ENCODE measurements around the gene ITGB6.
A peak's percentile ranks its signal among the peaks of the same experiment; 100 is the strongest.

The ITGB6 gene

DNA sequence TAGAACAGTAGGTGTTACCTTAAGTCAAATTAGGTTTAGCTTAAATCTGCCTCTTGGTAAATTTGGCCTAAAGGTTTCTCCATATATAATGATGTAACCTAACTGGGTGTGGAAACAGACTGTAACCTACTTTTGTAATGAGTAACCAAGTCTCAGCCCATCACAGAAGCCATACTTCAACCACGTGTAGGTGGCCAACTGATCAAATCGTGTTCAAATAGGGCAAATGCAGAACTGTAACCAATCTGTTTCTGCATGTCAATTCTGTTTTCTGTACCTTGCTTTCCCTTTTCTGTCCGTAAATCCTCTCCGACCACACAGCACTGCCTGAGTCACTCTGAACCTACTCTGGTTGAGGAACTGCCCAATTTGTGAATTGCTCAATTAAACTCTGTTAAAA is 103.7 kb downstream of the ITGB6 start:
- Histone ChIP-seq H3K4me3 (replicated peaks; ENCODE audit: insufficient read depth, low read length) (no peak overlapping the region), H3K27me3 (ENCODE audit: insufficient read depth, poor library complexity, severe bottlenecking) (no peaks in the 10 kb centered on the region), H3K27ac (replicated peaks) (no peak overlapping the region)
- peak; percentile 34 to 52 for DNase-seq (ENCODE audit: low read depth in 1 of 2, low spot score in 1 of 2)
- no peak for TF ChIP-seq GABPA (IDR thresholded peaks at IDR 0.05; ENCODE audit: low read depth)
- TF ChIP-seq REST (IDR thresholded peaks at IDR 0.05; ENCODE audit: insufficient replicate concordance, low read depth), result no peak
- TF ChIP-seq, protein P1, sequence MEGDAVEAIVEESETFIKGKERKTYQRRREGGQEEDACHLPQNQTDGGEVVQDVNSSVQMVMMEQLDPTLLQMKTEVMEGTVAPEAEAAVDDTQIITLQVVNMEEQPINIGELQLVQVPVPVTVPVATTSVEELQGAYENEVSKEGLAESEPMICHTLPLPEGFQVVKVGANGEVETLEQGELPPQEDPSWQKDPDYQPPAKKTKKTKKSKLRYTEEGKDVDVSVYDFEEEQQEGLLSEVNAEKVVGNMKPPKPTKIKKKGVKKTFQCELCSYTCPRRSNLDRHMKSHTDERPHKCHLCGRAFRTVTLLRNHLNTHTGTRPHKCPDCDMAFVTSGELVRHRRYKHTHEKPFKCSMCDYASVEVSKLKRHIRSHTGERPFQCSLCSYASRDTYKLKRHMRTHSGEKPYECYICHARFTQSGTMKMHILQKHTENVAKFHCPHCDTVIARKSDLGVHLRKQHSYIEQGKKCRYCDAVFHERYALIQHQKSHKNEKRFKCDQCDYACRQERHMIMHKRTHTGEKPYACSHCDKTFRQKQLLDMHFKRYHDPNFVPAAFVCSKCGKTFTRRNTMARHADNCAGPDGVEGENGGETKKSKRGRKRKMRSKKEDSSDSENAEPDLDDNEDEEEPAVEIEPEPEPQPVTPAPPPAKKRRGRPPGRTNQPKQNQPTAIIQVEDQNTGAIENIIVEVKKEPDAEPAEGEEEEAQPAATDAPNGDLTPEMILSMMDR (IDR thresholded peaks at IDR 0.05; ENCODE audit: insufficient read depth, low read length), result no peak

DNA sequence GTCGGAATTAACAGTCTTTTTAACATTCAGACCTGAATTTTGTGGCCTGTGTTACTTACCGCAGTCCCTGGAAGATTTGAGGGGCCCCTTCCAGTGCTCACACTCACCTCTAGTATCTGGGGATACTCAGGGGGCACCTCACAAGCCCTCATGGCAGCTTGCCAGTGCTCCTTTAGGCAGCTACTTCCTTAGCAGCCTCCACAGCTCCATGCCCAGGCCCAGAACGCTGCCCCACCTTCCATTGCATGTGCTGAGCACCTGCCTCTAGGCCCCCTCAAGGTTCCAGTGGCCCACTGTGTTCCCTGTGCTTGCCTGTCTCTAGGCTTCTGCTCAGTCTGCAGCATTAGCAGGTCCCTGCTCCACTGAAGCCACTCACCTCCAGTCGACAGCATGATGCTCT is 107.6 kb downstream of the ITGB6 start:
- TF ChIP-seq GABPA (IDR thresholded peaks at IDR 0.05; ENCODE audit: low read depth) (no peak), SPI1 (IDR thresholded peaks at IDR 0.05; ENCODE audit: borderline replicate concordance, low read depth) (no peak), REST (IDR thresholded peaks at IDR 0.05; ENCODE audit: insufficient replicate concordance, low read depth) (no peak), POLR2AphosphoS5 (IDR thresholded peaks at IDR 0.05; ENCODE audit: low read depth) (no peak)
- TF ChIP-seq, protein P1 (IDR thresholded peaks at IDR 0.05; ENCODE audit: insufficient read depth, low read length), result no peak
- Histone ChIP-seq H3K27ac (replicated peaks) (no peak overlapping the region), H3K4me3 (replicated peaks; ENCODE audit: insufficient read depth, low read length) (no peak overlapping the region), H3K27me3 (ENCODE audit: insufficient read depth, poor library complexity, severe bottlenecking) (no peaks in the 10 kb centered on the region)
- DNase-seq (ENCODE audit: low read depth in 1 of 2, low spot score in 1 of 2), result no peak

- no peak for DNase-seq (ENCODE audit: low read depth in 1 of 2, low spot score in 1 of 2)
- H3K4me3 ChIP-seq (replicated peaks; ENCODE audit: insufficient read depth, low read length), result no peak overlapping the region
- no peaks in the 10 kb centered on the region for H3K27me3 ChIP-seq (ENCODE audit: insufficient read depth, poor library complexity, severe bottlenecking)
- TF ChIP-seq GABPA (IDR thresholded peaks at IDR 0.05; ENCODE audit: low read depth) (no peak), SPI1 (IDR thresholded peaks at IDR 0.05; ENCODE audit: borderline replicate concordance, low read depth) (no peak), REST (IDR thresholded peaks at IDR 0.05; ENCODE audit: insufficient replicate concordance, low read depth) (no peak), POLR2AphosphoS5 (IDR thresholded peaks at IDR 0.05; ENCODE audit: low read depth) (no peak)
- TF ChIP-seq, protein P1 (IDR thresholded peaks at IDR 0.05; ENCODE audit: insufficient read depth, low read length), result no peak
- H3K27ac ChIP-seq (replicated peaks), result no peak overlapping the region
These were observed 108.7 kb downstream of the ITGB6 start for GRCh38 chr2:160091381-160091780.
